Prostate gland (tissue), 2 donors: ENCODE data around the gene WIF1.

ENCODE experiments used
- POLR2A ChIP-seq: fragments of 450-650 bp; IDR thresholded peaks from one replicate; pipeline ENCODE4 v1.6.1; 2016; ENCODE audit warnings: antibody characterized with exemption, mild to moderate bottlenecking
- POLR2AphosphoS5 ChIP-seq: sonication (generic); formaldehyde crosslinking; IDR thresholded peaks from one replicate; pipeline ENCODE4 v1.6.1; 2017; ENCODE audit warnings: antibody characterized with exemption
- TF ChIP-seq, protein P1 (sequence below), 4 experiments: fragments of 200-600 bp in 2 of 4; fragments of 450-650 bp in 2 of 4; sonication (generic) in 2 of 4; IDR thresholded peaks; 1 replicate in 3 of 4; 2 replicates in 1 of 4; pipeline ENCODE4 v1.5.1; 2016 to 2019; ENCODE audit warnings: antibody characterized with exemption in 4 of 4, mild to moderate bottlenecking in 2 of 4, moderate library complexity in 2 of 4

DNA sequence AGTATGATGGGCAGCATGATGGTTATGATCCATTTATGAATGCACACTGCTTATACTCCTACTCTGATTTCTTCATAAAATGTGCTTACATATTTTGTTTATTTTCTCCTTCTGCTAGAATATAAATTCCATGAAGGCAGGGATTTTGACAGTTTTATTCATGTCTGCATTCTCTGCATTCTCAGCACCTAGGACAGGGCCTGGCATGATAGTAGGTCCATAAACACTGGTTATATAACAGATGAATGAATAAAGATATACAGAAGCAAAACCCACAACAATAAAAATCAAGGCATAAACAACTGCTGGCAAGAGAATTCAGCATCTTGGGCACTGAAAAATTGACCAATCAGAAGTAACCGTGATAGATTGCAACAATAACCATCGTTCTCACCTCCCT, 115.4 kb downstream of the WIF1 start:
- TF ChIP-seq, protein P1, sequence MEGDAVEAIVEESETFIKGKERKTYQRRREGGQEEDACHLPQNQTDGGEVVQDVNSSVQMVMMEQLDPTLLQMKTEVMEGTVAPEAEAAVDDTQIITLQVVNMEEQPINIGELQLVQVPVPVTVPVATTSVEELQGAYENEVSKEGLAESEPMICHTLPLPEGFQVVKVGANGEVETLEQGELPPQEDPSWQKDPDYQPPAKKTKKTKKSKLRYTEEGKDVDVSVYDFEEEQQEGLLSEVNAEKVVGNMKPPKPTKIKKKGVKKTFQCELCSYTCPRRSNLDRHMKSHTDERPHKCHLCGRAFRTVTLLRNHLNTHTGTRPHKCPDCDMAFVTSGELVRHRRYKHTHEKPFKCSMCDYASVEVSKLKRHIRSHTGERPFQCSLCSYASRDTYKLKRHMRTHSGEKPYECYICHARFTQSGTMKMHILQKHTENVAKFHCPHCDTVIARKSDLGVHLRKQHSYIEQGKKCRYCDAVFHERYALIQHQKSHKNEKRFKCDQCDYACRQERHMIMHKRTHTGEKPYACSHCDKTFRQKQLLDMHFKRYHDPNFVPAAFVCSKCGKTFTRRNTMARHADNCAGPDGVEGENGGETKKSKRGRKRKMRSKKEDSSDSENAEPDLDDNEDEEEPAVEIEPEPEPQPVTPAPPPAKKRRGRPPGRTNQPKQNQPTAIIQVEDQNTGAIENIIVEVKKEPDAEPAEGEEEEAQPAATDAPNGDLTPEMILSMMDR (IDR thresholded peaks at IDR 0.05) = no peak
- TF ChIP-seq POLR2A (no peak), POLR2AphosphoS5 (no peak)
